Stimulated activated CD8-positive, alpha-beta memory T cell treated with anti-CD3 and anti-CD28 coated beads, Interleukin-4, amount 100 ng/mL, for 1 hour (primary cell): ENCODE data around the gene ASPG.

Experiments
- DNase-seq, 2 donors: peaks; one replicate each; pipeline ENCODE4 v3.0.0-alpha.2; 2020; ENCODE audit warnings: low read depth in 2 of 2, low spot score in 1 of 2

Gene ASPG

GRCh38 chr14:104115691-104116287, 30.3 kb downstream of the ASPG start:
- DNase-seq, result no peak

GRCh38 chr14:104116288-104116755, 30.8 kb downstream of the ASPG start:
- DNase-seq, result no peak

- no peak for DNase-seq
These were observed 31.3 kb downstream of the ASPG start for GRCh38 chr14:104116756-104117340.

DNA sequence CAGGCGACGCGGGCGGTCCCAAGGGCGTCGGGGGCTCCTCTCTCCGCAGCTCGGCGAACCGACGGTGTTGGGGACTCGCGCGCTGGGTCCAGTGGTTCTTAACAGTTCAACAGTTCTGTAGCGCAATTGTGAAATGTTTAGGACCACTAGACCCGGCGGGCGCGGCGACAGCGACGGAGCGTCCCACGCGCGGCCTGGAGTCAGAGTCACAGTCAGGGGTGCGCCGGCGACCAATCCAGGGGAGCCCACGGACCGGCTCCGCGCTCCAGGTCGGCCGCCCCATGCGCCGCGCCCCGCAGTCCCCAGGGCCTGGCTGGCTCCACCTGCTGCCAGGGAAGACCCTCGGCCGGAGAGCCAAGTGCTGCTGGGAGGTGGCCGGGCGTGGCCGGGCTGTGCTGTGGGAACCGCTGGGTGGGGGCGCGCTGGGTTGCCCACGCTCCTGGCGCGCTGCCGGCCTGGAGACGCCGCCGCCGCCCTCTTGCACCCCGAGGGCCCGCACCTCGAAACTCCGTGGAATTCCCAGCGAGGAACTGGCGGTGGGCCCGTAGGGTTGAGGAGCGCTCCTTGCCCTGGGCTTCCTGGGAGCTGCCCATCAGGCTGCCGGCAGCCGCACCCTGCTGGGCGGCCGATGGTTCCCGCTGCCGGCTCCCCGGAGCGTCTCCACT, 32.0 kb downstream of the ASPG start:
- DNase-seq, result no peak

- DNase-seq, result no peak
These were observed 32.7 kb downstream of the ASPG start for GRCh38 chr14:104118006-104118844.

GRCh38 chr14:104119119-104119487, 33.6 kb downstream of the ASPG start:
- DNase-seq, result no peak

DNA sequence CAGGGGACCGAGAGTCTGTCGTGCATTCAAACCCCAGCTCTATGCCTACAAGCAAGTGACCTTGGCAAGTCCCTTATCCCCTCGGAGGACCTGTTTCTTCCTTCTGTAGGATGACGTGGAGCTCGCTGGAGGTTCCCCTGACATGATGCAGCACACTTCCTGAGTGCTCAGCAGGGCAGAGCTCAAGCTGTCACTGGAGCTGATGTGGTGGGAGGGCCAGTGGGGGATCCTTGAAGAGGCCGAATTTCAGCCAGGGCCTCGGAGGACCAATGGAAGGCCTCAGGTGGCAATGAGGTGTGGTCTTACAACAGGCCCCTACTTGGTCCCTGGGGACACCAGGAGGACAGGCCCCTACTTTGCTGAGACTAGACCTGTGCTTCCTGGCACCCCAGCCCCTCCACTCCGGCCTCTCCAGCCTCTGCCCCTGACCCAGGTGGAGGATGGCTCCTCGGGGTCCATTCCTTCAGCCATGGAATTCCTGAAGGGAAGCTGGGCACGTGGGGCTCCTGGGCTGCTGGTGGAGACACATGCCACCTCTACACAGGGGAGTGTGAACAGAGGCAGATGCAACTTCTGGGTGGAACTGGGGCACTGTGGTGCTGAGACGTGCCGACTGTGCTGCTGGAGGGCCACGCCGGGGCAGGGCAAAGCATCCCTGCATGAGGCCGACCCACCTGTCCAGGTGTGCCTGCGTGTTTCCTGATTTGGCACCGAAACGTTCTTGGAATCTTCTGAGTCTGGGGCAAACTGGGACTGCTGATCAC, 34.2 kb downstream of the ASPG start:
- DNase-seq, result no peak

- no peak for DNase-seq
These were observed 34.8 kb downstream of the ASPG start for GRCh38 chr14:104120281-104120741.

- no peak for DNase-seq
These were observed 35.6 kb downstream of the ASPG start for GRCh38 chr14:104121142-104121541.

- DNase-seq, result no peak
These were observed 38.4 kb downstream of the ASPG start for GRCh38 chr14:104123879-104124278.

GRCh38 chr14:104125011-104125410, 39.5 kb downstream of the ASPG start:
- DNase-seq, result no peak

DNA sequence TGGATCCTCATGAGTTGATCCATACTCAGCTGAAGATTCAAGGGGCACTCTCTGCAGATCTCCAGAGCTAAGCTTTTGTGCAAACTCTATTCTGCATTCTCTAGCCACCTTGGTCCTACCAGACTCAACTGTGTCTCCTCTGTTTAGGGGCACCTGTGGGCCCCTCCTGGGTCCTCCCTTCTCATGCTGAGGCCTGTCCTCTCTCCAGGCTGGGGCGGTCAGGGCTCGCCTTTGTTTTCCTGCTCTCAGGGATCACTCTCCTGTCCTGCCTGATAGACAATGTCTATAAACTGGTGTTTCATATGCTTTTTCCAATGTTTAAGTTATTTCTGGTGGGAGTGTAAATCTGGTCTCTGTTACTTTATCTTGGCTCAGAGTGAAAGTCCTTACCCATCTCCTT, 41.3 kb downstream of the ASPG start:
- DNase-seq, result no peak

DNA sequence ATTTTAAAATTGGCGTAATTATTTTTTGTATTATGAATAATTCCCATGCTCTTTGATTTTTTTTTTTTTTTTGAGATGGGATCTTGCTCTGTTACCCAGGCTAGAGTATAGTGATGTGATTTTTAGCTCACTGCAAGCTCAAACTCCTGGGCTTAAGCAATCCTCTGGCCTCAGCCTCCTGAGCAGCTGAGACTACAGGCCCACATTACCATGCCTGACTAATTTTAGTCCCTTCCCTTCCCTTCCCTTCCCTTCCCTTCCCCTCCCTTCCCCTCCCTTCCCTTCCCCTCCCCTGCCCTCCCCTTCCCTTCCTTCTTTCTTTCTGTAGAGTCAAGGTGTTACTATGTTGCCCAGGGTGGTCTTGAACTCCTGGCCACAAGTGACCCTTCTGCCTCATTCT, 43.5 kb downstream of the ASPG start:
- DNase-seq, result no peak

DNA sequence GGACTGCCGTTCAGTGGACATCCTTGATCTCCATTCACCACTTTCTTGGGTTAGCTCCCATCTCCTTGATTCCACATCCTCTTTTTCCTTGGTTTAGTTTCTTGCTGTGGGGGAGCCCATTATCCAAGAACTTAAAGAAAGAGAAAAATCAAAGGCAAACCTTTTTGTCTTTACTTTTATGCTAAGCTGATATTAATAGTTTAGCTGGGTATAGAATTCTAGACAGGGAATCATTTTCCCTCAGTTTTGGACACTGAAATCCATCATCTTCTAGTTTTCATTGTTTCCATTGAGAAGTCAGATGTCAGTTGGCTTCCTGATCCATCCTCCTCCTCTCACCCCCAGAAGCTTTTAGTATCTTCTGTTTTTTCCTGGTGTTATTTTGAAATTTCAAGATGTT, 44.1 kb downstream of the ASPG start:
- no peak for DNase-seq

DNA sequence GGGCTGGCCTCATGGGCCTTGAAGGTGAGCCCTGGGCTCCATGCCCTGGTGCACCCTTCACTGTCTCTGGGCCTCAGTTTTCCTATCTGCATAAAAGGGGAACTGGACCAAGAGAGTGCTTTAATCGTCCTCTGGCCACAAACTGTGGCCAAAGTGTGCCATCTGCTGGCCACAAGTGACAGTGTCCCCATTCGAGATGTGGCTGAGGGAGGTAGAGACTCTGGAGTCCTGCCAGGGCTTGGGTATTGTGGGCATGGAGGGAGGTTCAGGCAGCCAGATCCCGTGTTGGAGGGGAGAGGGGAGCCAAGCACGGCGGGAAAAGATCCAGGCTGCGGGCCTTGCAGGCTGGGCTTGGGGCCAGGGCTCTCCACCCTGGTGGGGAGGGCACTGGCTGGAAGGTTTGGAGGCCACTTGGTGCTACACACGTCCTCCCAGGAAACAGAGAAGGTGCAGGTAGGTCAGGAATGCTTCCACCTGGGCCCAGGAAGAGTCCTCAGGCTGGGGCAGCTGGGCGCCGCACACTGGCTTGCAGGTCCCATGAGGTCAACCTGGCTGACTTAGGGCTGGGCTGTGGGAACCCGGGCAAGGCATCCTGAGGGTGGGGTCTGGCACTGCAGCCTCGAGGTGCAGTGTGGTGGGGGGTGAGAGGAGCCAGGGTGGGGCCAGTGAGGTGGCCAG, 45.6 kb downstream of the ASPG start:
- no peak for DNase-seq

- DNase-seq, result no peak
These were observed 46.6 kb downstream of the ASPG start for GRCh38 chr14:104131968-104132732.

DNA sequence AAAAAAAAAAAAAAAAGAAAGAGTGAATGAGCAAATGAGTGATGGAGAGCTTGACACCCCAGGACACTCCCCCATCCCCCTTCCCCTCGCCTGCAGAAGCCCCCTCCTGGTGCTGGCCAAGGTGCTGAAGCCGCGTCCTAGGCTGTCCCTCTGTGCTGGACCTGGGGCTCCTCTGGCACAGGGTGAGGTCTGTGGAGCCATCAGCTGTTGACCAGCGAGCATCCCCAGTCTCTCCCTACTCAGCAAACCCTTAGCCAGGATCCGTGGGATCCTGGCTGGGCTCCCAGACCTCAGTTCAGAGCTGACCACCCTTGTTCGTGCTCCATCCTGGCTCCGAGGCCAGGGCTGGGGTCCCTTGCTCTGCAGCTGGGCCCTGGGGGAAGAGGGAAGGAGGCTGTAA, 47.5 kb downstream of the ASPG start:
- no peak for DNase-seq

- no peak for DNase-seq
These were observed 48.0 kb downstream of the ASPG start for GRCh38 chr14:104133496-104133895.

DNA sequence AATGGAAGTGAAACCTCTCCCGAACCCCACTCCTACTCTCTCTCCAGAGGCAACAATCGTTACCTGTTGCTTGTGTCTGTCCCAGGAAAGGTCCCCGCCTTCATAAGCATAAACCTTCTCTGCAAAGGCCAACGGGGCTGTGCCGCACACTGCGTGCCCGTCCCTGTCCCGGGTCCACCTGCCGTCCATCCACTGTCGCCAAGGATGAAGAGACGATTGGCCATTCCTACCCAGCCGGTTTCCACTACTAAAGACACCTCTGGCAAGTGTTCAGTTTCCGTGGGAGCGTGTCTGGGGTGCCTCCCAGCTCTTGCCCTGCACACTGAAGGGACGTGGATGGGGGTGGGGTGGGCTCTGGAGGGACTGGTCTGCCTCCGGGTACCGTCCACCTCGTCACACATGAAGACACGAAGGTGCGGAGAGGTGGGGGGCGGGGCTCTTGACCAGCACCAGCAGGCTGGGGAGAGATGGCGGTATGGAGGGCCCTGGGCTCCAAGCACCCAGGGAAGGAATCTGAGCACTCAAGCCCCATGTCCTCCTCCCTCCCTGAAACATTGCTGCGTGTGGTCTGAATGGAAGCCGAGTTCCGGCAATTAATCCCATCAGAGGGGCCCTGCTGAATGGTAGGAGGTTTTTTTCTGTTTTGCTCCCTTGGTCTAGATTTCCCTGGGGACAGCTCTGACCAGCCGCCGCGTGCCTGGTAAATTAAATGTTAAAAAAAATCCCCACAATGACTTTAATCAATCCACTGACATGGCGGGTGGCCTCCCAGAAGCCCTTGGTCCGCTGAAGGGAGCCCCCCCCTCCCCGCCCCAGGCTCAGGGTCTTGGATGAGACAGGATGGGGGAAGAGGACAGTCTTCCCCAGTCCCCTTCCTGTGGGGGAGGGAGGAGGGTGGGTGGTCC, 48.8 kb downstream of the ASPG start:
- DNase-seq, result no peak
